Trophoblast cell (in vitro differentiated cells and primary cell): Measurements from ENCODE around the gene KRT75.

ENCODE experiments used
- DNase-seq, 2 donors: peaks; one replicate each; pipeline ENCODE4 v3.0.0-alpha.2; 2016
- H2AFZ ChIP-seq: 2 replicates; pipeline ENCODE4 v1.6.1; 2013; ENCODE audit warnings: low read length, moderate library complexity, mild to moderate bottlenecking; ENCODE audit not compliant: insufficient read depth, poor library complexity
- H2AK5ac ChIP-seq: 2 replicates; pipeline ENCODE4 v1.6.1; 2013; ENCODE audit warnings: mild to moderate bottlenecking, low read length
- H2BK120ac ChIP-seq: 2 replicates; pipeline ENCODE4 v1.6.1; 2013; ENCODE audit warnings: low read length, mild to moderate bottlenecking, moderate library complexity; ENCODE audit not compliant: insufficient read depth, poor library complexity
- H2BK12ac ChIP-seq: 2 replicates; pipeline ENCODE4 v1.6.1; 2013; ENCODE audit warnings: mild to moderate bottlenecking, low read length, moderate library complexity
- H2BK5ac ChIP-seq: 2 replicates; pipeline ENCODE4 v1.6.1; 2013; ENCODE audit warnings: low read length, low read depth, moderate library complexity, mild to moderate bottlenecking; ENCODE audit not compliant: poor library complexity
- H3K14ac ChIP-seq: 2 replicates; pipeline ENCODE4 v1.6.1; 2013; ENCODE audit warnings: mild to moderate bottlenecking, low read length
- H3K18ac ChIP-seq: 2 replicates; pipeline ENCODE4 v1.6.1; 2013; ENCODE audit warnings: mild to moderate bottlenecking, low read length
- H3K23ac ChIP-seq: 2 replicates; pipeline ENCODE4 v1.6.1; 2013; ENCODE audit warnings: low read length
- H3K27ac ChIP-seq: 2 replicates; pipeline ENCODE4 v1.5.1; 2013; ENCODE audit warnings: low read depth, mild to moderate bottlenecking, inconsistent platforms, low read length, moderate library complexity
- H3K27me3 ChIP-seq: 2 replicates; pipeline ENCODE4 v1.6.1; 2013; ENCODE audit warnings: inconsistent platforms, mild to moderate bottlenecking, low read length, moderate library complexity; ENCODE audit not compliant: insufficient read depth
- H3K36me3 ChIP-seq, 2 experiments: 1 replicate in 1 of 2; 2 replicates in 1 of 2; pipeline ENCODE4 v1.6.1; 2013; ENCODE audit warnings: low read length in 2 of 2, mild to moderate bottlenecking in 2 of 2, moderate library complexity in 1 of 2; ENCODE audit not compliant: insufficient read depth in 2 of 2, control insufficient read depth in 1 of 2
- H3K4ac ChIP-seq: 2 replicates; pipeline ENCODE4 v1.6.1; 2013; ENCODE audit warnings: low read depth, mild to moderate bottlenecking, low read length, moderate library complexity
- H3K4me1 ChIP-seq, 2 experiments: 1 replicate in 1 of 2; 2 replicates in 1 of 2; pipeline ENCODE4 v1.6.1; 2013; ENCODE audit warnings: low read length in 2 of 2, mild to moderate bottlenecking in 2 of 2, moderate library complexity in 1 of 2; ENCODE audit not compliant: insufficient read depth in 2 of 2, control insufficient read depth in 1 of 2
- H3K4me2 ChIP-seq: 2 replicates; pipeline ENCODE4 v1.6.1; 2013; ENCODE audit warnings: inconsistent platforms, mild to moderate bottlenecking, low read length, moderate library complexity
- H3K4me3 ChIP-seq: 2 replicates; pipeline ENCODE4 v1.5.1; 2013; ENCODE audit warnings: mild to moderate bottlenecking, low read depth, low read length, inconsistent platforms
- H3K79me1 ChIP-seq: one replicate; pipeline ENCODE4 v1.6.1; 2013; ENCODE audit warnings: low read length
- H3K79me2 ChIP-seq: 2 replicates; pipeline ENCODE4 v1.6.1; 2013; ENCODE audit warnings: low read length, mild to moderate bottlenecking; ENCODE audit not compliant: control insufficient read depth, insufficient read depth, poor library complexity
- H3K9ac ChIP-seq: 2 replicates; pipeline ENCODE4 v1.6.1; 2013; ENCODE audit warnings: mild to moderate bottlenecking, low read length
- H3K9me3 ChIP-seq: 2 replicates; pipeline ENCODE4 v1.6.1; 2013; ENCODE audit warnings: low read depth, mild to moderate bottlenecking, control low read depth, inconsistent platforms, low read length; ENCODE audit not compliant: insufficient read depth
- H4K12ac ChIP-seq: 2 replicates; pipeline ENCODE4 v1.6.1; 2013; ENCODE audit warnings: low read depth, mild to moderate bottlenecking, low read length, moderate library complexity
- H4K8ac ChIP-seq: 2 replicates; pipeline ENCODE4 v1.6.1; 2013; ENCODE audit warnings: low read depth, mild to moderate bottlenecking, low read length, moderate library complexity
- H4K91ac ChIP-seq: one replicate; pipeline ENCODE4 v1.6.1; 2013; ENCODE audit warnings: low read depth, mild to moderate bottlenecking, low read length, moderate library complexity
- WGBS: extraction: QIAGEN DNeasy Blood & Tissue Kit; methylation state at CpG from one replicate; pipeline ENCODE4 v1.1.7; 2013; ENCODE audit warnings: missing lambda C conversion rate; ENCODE audit not compliant: insufficient read length, insufficient coverage; ENCODE audit errors: extremely low coverage; 5-methylcytosine and 5-hydroxymethylcytosine counted together

The KRT75 gene

GRCh38 chr12:52389313-52390207, 44.6 kb downstream of the KRT75 start:
- DNase-seq = peak in 1 of 2 donors; percentile 23
- WGBS = no CpG with 5 or more reads among the region's 9 CpGs
- H3K9ac ChIP-seq = no peak overlapping the region

GRCh38 chr12:52387859-52388258, 46.3 kb downstream of the KRT75 start:
- no CpG with 5 or more reads among the region's 2 CpGs for WGBS
- H3K4ac ChIP-seq = no peak overlapping the region
- H2BK120ac ChIP-seq = no peak overlapping the region
- H3K9ac ChIP-seq = no peak overlapping the region
- H3K4me2 ChIP-seq = no peak overlapping the region
- no peak overlapping the region for H4K91ac ChIP-seq
- no peak for DNase-seq
- no peak overlapping the region for H2AFZ ChIP-seq
- no peak overlapping the region for H3K27ac ChIP-seq
- no peaks in the 10 kb centered on the region for H3K79me1 ChIP-seq
- H3K27me3 ChIP-seq = no peaks in the 10 kb centered on the region
- H3K36me3 ChIP-seq = no peaks in the 10 kb centered on the region
- no peak overlapping the region for H4K12ac ChIP-seq
- no peak overlapping the region for H2BK5ac ChIP-seq
- H3K18ac ChIP-seq = no peak overlapping the region
- H2AK5ac ChIP-seq = no peak overlapping the region
- H3K79me2 ChIP-seq = no peaks in the 10 kb centered on the region
- no peak overlapping the region for H3K4me3 ChIP-seq
- H3K23ac ChIP-seq = no peak overlapping the region
- H2BK12ac ChIP-seq = no peak overlapping the region
- no peak overlapping the region for H3K14ac ChIP-seq
- H3K9me3 ChIP-seq = peaks cover 3% of the 10 kb centered on the region
- H3K4me1 ChIP-seq = peaks cover 0 to 5% of the 10 kb centered on the region in 2 experiments
- H4K8ac ChIP-seq = no peak overlapping the region

More at GRCh38 chr12:52389313-52390207, 44.6 kb downstream of the KRT75 start:
- H2BK12ac ChIP-seq = no peak overlapping the region
- no peak overlapping the region for H3K14ac ChIP-seq
- H3K36me3 ChIP-seq = no peaks in the 10 kb centered on the region
- H3K18ac ChIP-seq = no peak overlapping the region
- H4K8ac ChIP-seq = no peak overlapping the region
- no peak overlapping the region for H3K23ac ChIP-seq
- H4K91ac ChIP-seq = no peak overlapping the region
- H3K4me2 ChIP-seq = no peak overlapping the region
- H3K4me3 ChIP-seq = no peak overlapping the region
- H3K9me3 ChIP-seq = peaks cover 3% of the 10 kb centered on the region
- no peak overlapping the region for H2BK120ac ChIP-seq
- no peak overlapping the region for H2BK5ac ChIP-seq
- peaks cover 0 to 5% of the 10 kb centered on the region in 2 experiments for H3K4me1 ChIP-seq
- H3K79me2 ChIP-seq = no peaks in the 10 kb centered on the region
- H4K12ac ChIP-seq = no peak overlapping the region
- no peak overlapping the region for H2AFZ ChIP-seq
- no peak overlapping the region for H3K27ac ChIP-seq
- H3K79me1 ChIP-seq = no peaks in the 10 kb centered on the region
- H3K27me3 ChIP-seq = no peaks in the 10 kb centered on the region
- no peak overlapping the region for H3K4ac ChIP-seq
- no peak overlapping the region for H2AK5ac ChIP-seq

GRCh38 chr12:52385226-52385702, 48.9 kb downstream of the KRT75 start, which contains the start of gene KRT84:
KRT84 (minus strand) TSS chr12:52385652; CDS start chr12:52385585, 67 bp downstream.
- no peak for DNase-seq
- Histone ChIP-seq H2AFZ (no peak within 1 kb of the TSS), H4K8ac (no peak within 1 kb of the TSS), H3K9me3 (peaks cover 3% of the 10 kb centered on the region), H2BK12ac (no peak within 1 kb of the TSS), H4K91ac (no peak within 1 kb of the TSS), H3K4me3 (no peak within 1 kb of the TSS), H3K4me2 (no peak within 1 kb of the TSS), H3K79me1 (no peaks in the 10 kb centered on the region), H3K18ac (no peak within 1 kb of the TSS), H3K4ac (no peak within 1 kb of the TSS), H3K36me3 (no peaks in the 10 kb centered on the region), H3K27ac (no peak within 1 kb of the TSS), H2BK5ac (no peak within 1 kb of the TSS), H4K12ac (no peak within 1 kb of the TSS), H3K14ac (no peak within 1 kb of the TSS), H3K23ac (no peak within 1 kb of the TSS), H3K9ac (no peak within 1 kb of the TSS), H3K79me2 (no peaks in the 10 kb centered on the region), H2BK120ac (no peak within 1 kb of the TSS), H3K4me1 (peaks cover 0 to 2% of the 10 kb centered on the region in 2 experiments), H3K27me3 (no peaks in the 10 kb centered on the region), H2AK5ac (no peak within 1 kb of the TSS)
- no CpG with 5 or more reads among the region's 11 CpGs for whole genome bisulfite sequencing

GRCh38 chr12:52383331-52383730, 50.8 kb downstream of the KRT75 start:
- WGBS = no CpG with 5 or more reads among the region's 3 CpGs
- Histone ChIP-seq H4K8ac (no peak overlapping the region), H2BK120ac (no peak overlapping the region), H2BK12ac (no peak overlapping the region), H3K9me3 (peaks cover 3% of the 10 kb centered on the region), H3K27me3 (no peaks in the 10 kb centered on the region), H3K79me2 (no peaks in the 10 kb centered on the region), H3K18ac (no peak overlapping the region), H3K23ac (no peak overlapping the region), H3K9ac (no peak overlapping the region), H3K4me1 (no peaks in the 10 kb centered on the region), H2AK5ac (no peak overlapping the region), H3K4me2 (no peak overlapping the region), H2BK5ac (no peak overlapping the region), H3K4ac (no peak overlapping the region), H3K4me3 (no peak overlapping the region), H3K36me3 (no peaks in the 10 kb centered on the region), H3K79me1 (no peaks in the 10 kb centered on the region), H3K14ac (no peak overlapping the region), H4K91ac (no peak overlapping the region), H4K12ac (no peak overlapping the region), H3K27ac (no peak overlapping the region), H2AFZ (no peak overlapping the region)
- DNase-seq = peak in 1 of 2 donors; percentile 20
